MM.1S (cell line): Measurements from ENCODE around the gene AKR1A1.

Experiments used
- DNase-seq: peaks from one replicate; pipeline ENCODE4 v3.0.0-alpha.2; 2015
- H2AFZ ChIP-seq: fragments of 300-600 bp; sonication (generic); 2 replicates; pipeline ENCODE4 v1.6.0; 2016; ENCODE audit warnings: antibody characterized with exemption, low read length
- H3F3A ChIP-seq: fragments of 300-600 bp; sonication (generic); 2 replicates; pipeline ENCODE4 v1.6.1; 2016; ENCODE audit warnings: mild to moderate bottlenecking, antibody characterized with exemption, low read length, moderate library complexity, mixed read lengths; ENCODE audit not compliant: insufficient read depth
- H3K27ac ChIP-seq: fragments of 300-600 bp; sonication (generic); 2 replicates; pipeline ENCODE4 v1.5.1; 2016; ENCODE audit warnings: mild to moderate bottlenecking, low read length
- H3K27me3 ChIP-seq: fragments of 300-600 bp; sonication (generic); replicated peaks from 2 replicates; pipeline ENCODE4 v1.6.0; 2016; ENCODE audit warnings: low read length; ENCODE audit not compliant: insufficient read depth
- H3K36me3 ChIP-seq: fragments of 300-600 bp; sonication (generic); replicated peaks from 2 replicates; pipeline ENCODE4 v1.6.1; 2016; ENCODE audit warnings: mild to moderate bottlenecking, low read length, mixed read lengths; ENCODE audit not compliant: insufficient read depth
- H3K4me1 ChIP-seq: fragments of 300-600 bp; sonication (generic); 2 replicates; pipeline ENCODE4 v1.6.1; 2016; ENCODE audit warnings: low read length, mixed read lengths
- H3K4me2 ChIP-seq: fragments of 300-600 bp; sonication (generic); 2 replicates; pipeline ENCODE4 v1.6.0; 2016; ENCODE audit warnings: low read depth, low read length
- H3K4me3 ChIP-seq: fragments of 300-600 bp; sonication (generic); 2 replicates; pipeline ENCODE4 v1.5.1; 2016; ENCODE audit warnings: low read length, mixed read lengths
- H3K79me2 ChIP-seq: fragments of 300-600 bp; sonication (generic); 2 replicates; pipeline ENCODE4 v1.6.1; 2016; ENCODE audit warnings: mixed run types, low read length, mixed read lengths
- H3K9ac ChIP-seq: fragments of 300-600 bp; sonication (generic); 2 replicates; pipeline ENCODE4 v1.6.1; 2016; ENCODE audit warnings: low read length, mixed read lengths
- H3K9me2 ChIP-seq: fragments of 300-600 bp; sonication (generic); replicated peaks from 2 replicates; pipeline ENCODE4 v1.6.1; 2016; ENCODE audit warnings: mild to moderate bottlenecking, low read length, mixed read lengths; ENCODE audit not compliant: insufficient read depth
- H3K9me3 ChIP-seq: fragments of 300-600 bp; sonication (generic); replicated peaks from 2 replicates; pipeline ENCODE4 v1.6.1; 2016; ENCODE audit warnings: mild to moderate bottlenecking, low read length, mixed read lengths; ENCODE audit not compliant: insufficient read depth
- H4K20me1 ChIP-seq: fragments of 300-600 bp; sonication (generic); 2 replicates; pipeline ENCODE4 v1.6.1; 2016; ENCODE audit warnings: mild to moderate bottlenecking, low read length, moderate library complexity, mixed read lengths; ENCODE audit not compliant: insufficient read depth
- CTCF ChIP-seq: fragments of 300-600 bp; sonication (generic); IDR thresholded peaks from 2 replicates; pipeline ENCODE4 v1.5.1; 2016; ENCODE audit warnings: antibody characterized with exemption, low read length, mixed read lengths
- EZH2 ChIP-seq: fragments of 300-600 bp; sonication (generic); optimal IDR thresholded peaks from 2 replicates; pipeline ENCODE3; 2017; ENCODE audit warnings: low read depth, mild to moderate bottlenecking, antibody characterized with exemption, low read length, mixed read lengths
- EZH2phosphoT487 ChIP-seq: fragments of 300-600 bp; sonication (generic); IDR thresholded peaks from 2 replicates; pipeline ENCODE4 v1.6.1; 2018; ENCODE audit warnings: antibody characterized with exemption, low read length

Gene AKR1A1

GRCh38 chr1:45573231-45573804 is 22.7 kb downstream of the AKR1A1 start:
- no peak overlapping the region for H3K4me2 ChIP-seq

GRCh38 chr1:45574105-45574626 is 23.5 kb downstream of the AKR1A1 start:
- Histone ChIP-seq H3K27ac (no peak overlapping the region), H4K20me1 (no peaks in the 10 kb centered on the region), H3K4me3 (no peak overlapping the region), H2AFZ (no peak overlapping the region), H3K4me2 (no peak overlapping the region), H3K9me3 (no peaks in the 10 kb centered on the region), H3K9ac (no peak overlapping the region), H3K9me2 (no peaks in the 10 kb centered on the region), H3K27me3 (no peaks in the 10 kb centered on the region), H3K79me2 (no peaks in the 10 kb centered on the region), H3F3A (no peaks in the 10 kb centered on the region), H3K4me1 (no peaks in the 10 kb centered on the region), H3K36me3 (no peaks in the 10 kb centered on the region)
- no peak for TF ChIP-seq CTCF
- no peak for TF ChIP-seq EZH2phosphoT487
- no peak for TF ChIP-seq EZH2
- DNase-seq = no peak

More at GRCh38 chr1:45573231-45573804, 22.7 kb downstream of the AKR1A1 start:
- no peak overlapping the region for H3K27ac ChIP-seq
- no peaks in the 10 kb centered on the region for H4K20me1 ChIP-seq
- TF ChIP-seq CTCF (no peak), EZH2phosphoT487 (no peak), EZH2 (no peak)
- no peaks in the 10 kb centered on the region for H3K27me3 ChIP-seq
- H3K79me2 ChIP-seq = no peaks in the 10 kb centered on the region
- H3K9me3 ChIP-seq = no peaks in the 10 kb centered on the region
- H3K9ac ChIP-seq = no peak overlapping the region
- no peaks in the 10 kb centered on the region for H3K36me3 ChIP-seq
- no peak overlapping the region for H3K4me3 ChIP-seq
- DNase-seq = no peak
- no peaks in the 10 kb centered on the region for H3K9me2 ChIP-seq
- H3F3A ChIP-seq = peaks cover 6% of the 10 kb centered on the region; the same call in 1 of the 2 replicates
- H2AFZ ChIP-seq = no peak overlapping the region
- no peaks in the 10 kb centered on the region for H3K4me1 ChIP-seq

DNA sequence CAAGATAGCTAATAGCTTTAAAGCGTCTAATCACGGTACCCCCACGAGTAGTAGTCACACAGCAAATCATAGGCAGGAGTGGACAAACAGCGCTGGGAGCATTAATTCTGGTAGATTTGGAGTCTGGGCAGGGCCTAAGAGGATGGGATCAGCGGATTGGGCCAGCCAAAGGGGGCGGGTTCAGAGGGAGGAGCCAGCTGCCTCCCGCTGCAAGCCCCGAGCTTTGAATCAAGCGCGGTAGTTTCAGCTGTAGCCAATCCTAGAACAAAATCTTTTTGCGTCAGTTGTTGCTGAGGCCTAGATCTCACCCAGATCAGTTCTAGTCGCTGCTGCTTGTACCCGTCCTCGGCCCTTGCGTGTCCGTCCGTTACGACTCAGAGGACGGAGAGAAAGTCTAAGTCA is 32.6 kb downstream of the AKR1A1 start:
- peak overlapping the region; percentile 96 for H3K4me2 ChIP-seq
- H3K27ac ChIP-seq = peak overlapping the region; percentile 92; the same call in 1 of the 2 replicates
- TF ChIP-seq EZH2 (no peak), CTCF (no peak)

More for the DNA sequence above, 32.6 kb downstream of the AKR1A1 start:
- Histone ChIP-seq H3F3A (peaks cover 29% of the 10 kb centered on the region), H3K4me1 (peaks cover 7% of the 10 kb centered on the region; the same call in 1 of the 2 replicates), H3K4me3 (peak overlapping the region; percentile 93), H3K9me2 (no peaks in the 10 kb centered on the region), H3K27me3 (no peaks in the 10 kb centered on the region), H4K20me1 (peaks cover 30% of the 10 kb centered on the region), H3K9ac (peak overlapping the region; percentile 96), H3K9me3 (no peaks in the 10 kb centered on the region), H3K79me2 (peaks cover 43% of the 10 kb centered on the region), H2AFZ (peak overlapping the region; percentile 99), H3K36me3 (no peaks in the 10 kb centered on the region)
- peak; percentile 98 for DNase-seq
